K562 (cell line): ENCODE results near the gene OXLD1. TPM values are rescaled to one million over a fixed set of nuclear protein-coding genes. Genes with fewer than 3 reads are reported as not detected.

Experiments used
- CEBPG ChIP-seq, 3 experiments: fragments of 200-800 bp in 1 of 3; sonication (Bioruptor generic) in 1 of 3; sonication (generic) in 1 of 3; formaldehyde crosslinking in 1 of 3; IDR thresholded peaks in 2 of 3; conservative IDR thresholded peaks in 1 of 3; 2 replicates each; pipeline versions ENCODE4 v1.6.1 to v1.8.0; 2016 to 2022; ENCODE audit warnings: missing compliant biosample characterization in 2 of 3, missing genetic modification characterization in 2 of 3, mild to moderate bottlenecking in 1 of 3, missing genetic modification reagents in 1 of 3
- CREM ChIP-seq: IDR thresholded peaks from 2 replicates; pipeline ENCODE4 v1.6.1; 2014; ENCODE audit warnings: antibody characterized with exemption, low read depth
- DNMT1 ChIP-seq: fragments of 450-650 bp; IDR thresholded peaks from 2 replicates; pipeline ENCODE4 v1.6.1; 2016; ENCODE audit warnings: antibody characterized with exemption, mild to moderate bottlenecking
- ERF ChIP-seq: fragments of 450-650 bp; formaldehyde crosslinking; IDR thresholded peaks from 2 replicates; pipeline ENCODE4 v1.4.0; 2020; ENCODE audit warnings: mild to moderate bottlenecking, mixed read lengths
- RNF2 ChIP-seq: sonication (generic); IDR thresholded peaks from 2 replicates; pipeline ENCODE4 v1.6.1; 2016
- SNIP1 ChIP-seq: fragments of 450-650 bp; IDR thresholded peaks from 2 replicates; pipeline ENCODE4 v1.7.1; 2017; ENCODE audit warnings: low read depth, mild to moderate bottlenecking
- STAG1 ChIP-seq: sonication (generic); formaldehyde crosslinking; IDR thresholded peaks from 2 replicates; pipeline ENCODE4 v1.5.0; 2020; ENCODE audit warnings: missing genetic modification reagents, borderline replicate concordance
- TOE1 ChIP-seq, 2 experiments: fragments of 450-650 bp in 1 of 2; sonication (generic) in 1 of 2; formaldehyde crosslinking in 1 of 2; IDR thresholded peaks; 2 replicates each; pipeline versions ENCODE4 v1.7.1 to v1.8.0; 2016 to 2022; ENCODE audit warnings: borderline replicate concordance in 2 of 2, mild to moderate bottlenecking in 2 of 2, antibody characterized with exemption in 1 of 2, inconsistent platforms in 1 of 2, low read depth in 1 of 2, missing genetic modification reagents in 1 of 2, moderate library complexity in 1 of 2
- ZEB2 ChIP-seq: fragments of 450-650 bp; IDR thresholded peaks from 2 replicates; pipeline ENCODE4 v1.6.1; 2016
- ZNF143 ChIP-seq: sonication (generic); formaldehyde crosslinking; IDR thresholded peaks from 2 replicates; pipeline ENCODE4 v1.9.0; 2022; ENCODE audit warnings: mild to moderate bottlenecking, missing genetic modification reagents
- ZNF311 ChIP-seq: fragments of 250-450 bp; sonication (Bioruptor Pico); IDR thresholded peaks from 2 replicates; pipeline ENCODE4 v1.4.0; 2020; ENCODE audit warnings: mild to moderate bottlenecking, moderate library complexity
- polyA plus RNA-seq, 8 experiments: library from polyadenylated mRNA; depleted of rRNA in 4 of 8; stranded (reverse) in 5 of 8; unstranded in 3 of 8; fragments of >200 nt; fragmentation: Nextera tagmentation in 2 of 8; fragmentation: Illumina TruSeq in 1 of 8; extraction: Ambion mirVana in 2 of 8; extraction: Trizol in 1 of 8; gene quantifications; 2 replicates each; pipeline versions ENCODE4 v1.2.1 to v1.2.3, GENCODE V29; 2011 to 2014; ENCODE audit warnings: inconsistent platforms in 1 of 8, missing spikeins in 1 of 8
- total RNA-seq, 7 experiments: library from RNA; depleted of rRNA in 6 of 7; stranded (reverse); fragments of >200 nt in 6 of 7; fragmentation: Illumina TruSeq in 2 of 7; extraction: Trizol in 2 of 7; gene quantifications; 2 replicates each; pipeline versions ENCODE4 v1.2.1 to v1.2.3, GENCODE V29; 2011 to 2021; ENCODE audit warnings: low replicate concordance in 1 of 7
- TF ChIP-seq, protein P1 (sequence below), 2 experiments: fragments of 450-650 bp in 1 of 2; sonication (generic) in 1 of 2; formaldehyde crosslinking in 1 of 2; IDR thresholded peaks in 1 of 2; conservative IDR thresholded peaks in 1 of 2; 2 replicates each; pipeline versions ENCODE4 v1.6.1 to v1.8.1; 2016 to 2023; ENCODE audit warnings: mild to moderate bottlenecking in 2 of 2, moderate library complexity in 2 of 2, inconsistent platforms in 1 of 2, missing genetic modification reagents in 1 of 2
- TF ChIP-seq, protein P2 (sequence below): fragments of 450-650 bp; IDR thresholded peaks from 2 replicates; pipeline ENCODE4 v1.6.1; 2016; ENCODE audit warnings: borderline replicate concordance
- TF ChIP-seq, protein P3 (sequence below): fragments of 450-650 bp; formaldehyde crosslinking; IDR thresholded peaks from 2 replicates; pipeline ENCODE4 v1.4.0; 2020; ENCODE audit warnings: mild to moderate bottlenecking, moderate library complexity
- TF ChIP-seq, protein P4 (sequence below), 2 experiments: IDR thresholded peaks; 2 replicates each; pipeline ENCODE4 v1.6.1; 2011; ENCODE audit warnings: borderline replicate concordance in 1 of 2, control low read depth in 1 of 2, low read depth in 1 of 2, low read length in 1 of 2, mild to moderate bottlenecking in 1 of 2, mixed read lengths in 1 of 2, moderate library complexity in 1 of 2; ENCODE audit not compliant: insufficient read depth in 1 of 2, insufficient read length in 1 of 2, poor library complexity in 1 of 2, severe bottlenecking in 1 of 2; ENCODE audit errors: extremely low read depth in 1 of 2
- TF ChIP-seq, protein P5 (sequence below): sonication (generic); formaldehyde crosslinking; IDR thresholded peaks from 2 replicates; pipeline ENCODE4 v1.9.0; 2022; ENCODE audit warnings: mild to moderate bottlenecking, missing genetic modification reagents
- TF ChIP-seq, protein P6 (sequence below): sonication (generic); formaldehyde crosslinking; IDR thresholded peaks from 2 replicates; pipeline ENCODE4 v1.5.0; 2020; ENCODE audit warnings: missing genetic modification reagents

The OXLD1 gene
- total and polyA plus RNA-seq, 9 of the 15 experiments (the other 6 are each of a cell fraction or from before 2014, with no cell fraction given): 4.4 to 115 (median 29.3) TPM

DNA sequence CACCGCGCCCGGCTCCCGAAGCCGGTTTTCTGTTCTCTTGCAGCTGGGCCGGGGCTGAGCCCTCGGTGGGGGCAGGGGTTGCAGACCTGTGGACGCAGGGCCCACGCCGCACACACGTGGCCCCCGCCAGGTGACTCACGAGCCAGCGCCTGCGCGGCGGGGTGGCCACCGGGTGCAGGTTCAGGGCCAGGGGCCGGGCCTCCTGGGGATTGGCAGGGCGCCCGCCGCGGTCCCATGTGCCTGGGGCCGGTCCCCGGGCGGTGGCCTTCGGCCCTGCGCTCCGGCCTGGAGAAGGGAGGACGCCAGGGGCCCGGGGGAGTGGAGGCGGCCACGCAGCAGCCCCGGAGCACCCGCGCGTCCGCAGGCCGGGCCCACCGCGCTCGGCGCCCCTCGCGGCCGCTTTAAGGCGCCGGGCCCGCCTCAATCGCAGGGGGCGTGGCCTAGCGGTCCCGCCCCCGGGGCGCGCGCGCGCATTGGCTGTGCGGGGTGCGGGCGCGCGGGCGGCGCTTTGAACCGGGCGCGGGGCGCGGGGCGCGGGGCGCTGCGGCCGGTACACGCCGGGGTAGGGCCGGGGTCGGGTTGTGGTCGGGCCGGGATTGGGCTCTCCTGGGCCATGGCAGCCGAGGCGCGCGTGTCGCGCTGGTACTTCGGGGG lies 45.5 kb upstream of the OXLD1 start, which contains the start of gene SLC25A10 (continued):
- TF ChIP-seq, protein P1, sequence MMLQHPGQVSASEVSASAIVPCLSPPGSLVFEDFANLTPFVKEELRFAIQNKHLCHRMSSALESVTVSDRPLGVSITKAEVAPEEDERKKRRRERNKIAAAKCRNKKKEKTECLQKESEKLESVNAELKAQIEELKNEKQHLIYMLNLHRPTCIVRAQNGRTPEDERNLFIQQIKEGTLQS (IDR thresholded peaks at IDR 0.05): peak; percentile 58
- TF ChIP-seq, protein P1 (CRISPR knock-in tag; conservative IDR thresholded peaks at IDR 0.05): 0 out of 2 replicates have a peak, but pooled peaks have one; percentile 74
- TF ChIP-seq ZNF143 (CRISPR knock-in tag) (0 out of 2 replicates have a peak, but pooled peaks have one; percentile 33), DNMT1 (0 out of 2 replicates have a peak, but pooled peaks have one; percentile 2), SNIP1 (peak; percentile 64), STAG1 (CRISPR knock-in tag) (peak; percentile 31; the same call in 1 of the 2 replicates), ZEB2 (peak; percentile 73; the same call in 1 of the 2 replicates), ZNF311 (no peak), RNF2 (peak; percentile 77), CEBPG (CRISPR knock-in tag; IDR thresholded peaks at IDR 0.05) (peak; percentile 28; the same call in 1 of the 2 replicates), CEBPG (tag; conservative IDR thresholded peaks at IDR 0.05 in 1 of 2, IDR thresholded peaks at IDR 0.05 in 1 of 2) (no peak), CREM (peak; percentile 39), TOE1 (IDR thresholded peaks at IDR 0.05; ENCODE audit: borderline replicate concordance) (peak; percentile 2; the same call in 1 of the 2 replicates), TOE1 (CRISPR knock-in tag; IDR thresholded peaks at IDR 0.05; ENCODE audit: borderline replicate concordance, low read depth) (no peak), ERF (CRISPR knock-in tag) (peak; percentile 89; the same call in 1 of the 2 replicates)
- TF ChIP-seq, protein P2, sequence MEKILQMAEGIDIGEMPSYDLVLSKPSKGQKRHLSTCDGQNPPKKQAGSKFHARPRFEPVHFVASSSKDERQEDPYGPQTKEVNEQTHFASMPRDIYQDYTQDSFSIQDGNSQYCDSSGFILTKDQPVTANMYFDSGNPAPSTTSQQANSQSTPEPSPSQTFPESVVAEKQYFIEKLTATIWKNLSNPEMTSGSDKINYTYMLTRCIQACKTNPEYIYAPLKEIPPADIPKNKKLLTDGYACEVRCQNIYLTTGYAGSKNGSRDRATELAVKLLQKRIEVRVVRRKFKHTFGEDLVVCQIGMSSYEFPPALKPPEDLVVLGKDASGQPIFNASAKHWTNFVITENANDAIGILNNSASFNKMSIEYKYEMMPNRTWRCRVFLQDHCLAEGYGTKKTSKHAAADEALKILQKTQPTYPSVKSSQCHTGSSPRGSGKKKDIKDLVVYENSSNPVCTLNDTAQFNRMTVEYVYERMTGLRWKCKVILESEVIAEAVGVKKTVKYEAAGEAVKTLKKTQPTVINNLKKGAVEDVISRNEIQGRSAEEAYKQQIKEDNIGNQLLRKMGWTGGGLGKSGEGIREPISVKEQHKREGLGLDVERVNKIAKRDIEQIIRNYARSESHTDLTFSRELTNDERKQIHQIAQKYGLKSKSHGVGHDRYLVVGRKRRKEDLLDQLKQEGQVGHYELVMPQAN: peak; percentile 89
- TF ChIP-seq, protein P3, sequence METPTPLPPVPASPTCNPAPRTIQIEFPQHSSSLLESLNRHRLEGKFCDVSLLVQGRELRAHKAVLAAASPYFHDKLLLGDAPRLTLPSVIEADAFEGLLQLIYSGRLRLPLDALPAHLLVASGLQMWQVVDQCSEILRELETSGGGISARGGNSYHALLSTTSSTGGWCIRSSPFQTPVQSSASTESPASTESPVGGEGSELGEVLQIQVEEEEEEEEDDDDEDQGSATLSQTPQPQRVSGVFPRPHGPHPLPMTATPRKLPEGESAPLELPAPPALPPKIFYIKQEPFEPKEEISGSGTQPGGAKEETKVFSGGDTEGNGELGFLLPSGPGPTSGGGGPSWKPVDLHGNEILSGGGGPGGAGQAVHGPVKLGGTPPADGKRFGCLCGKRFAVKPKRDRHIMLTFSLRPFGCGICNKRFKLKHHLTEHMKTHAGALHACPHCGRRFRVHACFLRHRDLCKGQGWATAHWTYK (CRISPR knock-in tag): peak; percentile 69; the same call in 1 of the 2 replicates
- TF ChIP-seq, protein P4, sequence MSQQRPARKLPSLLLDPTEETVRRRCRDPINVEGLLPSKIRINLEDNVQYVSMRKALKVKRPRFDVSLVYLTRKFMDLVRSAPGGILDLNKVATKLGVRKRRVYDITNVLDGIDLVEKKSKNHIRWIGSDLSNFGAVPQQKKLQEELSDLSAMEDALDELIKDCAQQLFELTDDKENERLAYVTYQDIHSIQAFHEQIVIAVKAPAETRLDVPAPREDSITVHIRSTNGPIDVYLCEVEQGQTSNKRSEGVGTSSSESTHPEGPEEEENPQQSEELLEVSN (IDR thresholded peaks at IDR 0.05; ENCODE audit: borderline replicate concordance in 1 of 2, extremely low read depth in 1 of 2, insufficient read depth in 1 of 2, insufficient read length in 1 of 2, low read depth in 1 of 2, low read length in 1 of 2, poor library complexity in 1 of 2, severe bottlenecking in 1 of 2): peak; percentile 87 to 88
- TF ChIP-seq, protein P5, sequence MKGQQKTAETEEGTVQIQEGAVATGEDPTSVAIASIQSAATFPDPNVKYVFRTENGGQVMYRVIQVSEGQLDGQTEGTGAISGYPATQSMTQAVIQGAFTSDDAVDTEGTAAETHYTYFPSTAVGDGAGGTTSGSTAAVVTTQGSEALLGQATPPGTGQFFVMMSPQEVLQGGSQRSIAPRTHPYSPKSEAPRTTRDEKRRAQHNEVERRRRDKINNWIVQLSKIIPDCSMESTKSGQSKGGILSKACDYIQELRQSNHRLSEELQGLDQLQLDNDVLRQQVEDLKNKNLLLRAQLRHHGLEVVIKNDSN (CRISPR knock-in tag): peak; percentile 89
- TF ChIP-seq, protein P6, sequence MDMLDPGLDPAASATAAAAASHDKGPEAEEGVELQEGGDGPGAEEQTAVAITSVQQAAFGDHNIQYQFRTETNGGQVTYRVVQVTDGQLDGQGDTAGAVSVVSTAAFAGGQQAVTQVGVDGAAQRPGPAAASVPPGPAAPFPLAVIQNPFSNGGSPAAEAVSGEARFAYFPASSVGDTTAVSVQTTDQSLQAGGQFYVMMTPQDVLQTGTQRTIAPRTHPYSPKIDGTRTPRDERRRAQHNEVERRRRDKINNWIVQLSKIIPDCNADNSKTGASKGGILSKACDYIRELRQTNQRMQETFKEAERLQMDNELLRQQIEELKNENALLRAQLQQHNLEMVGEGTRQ (CRISPR knock-in tag): peak; percentile 75
